ENCODE results near the gene OTOR.

The OTOR gene

GRCh38 chr20:16740365-16741072 is 7.6 kb upstream of the OTOR start:
- no peak overlapping the region for H3K9ac ChIP-seq (ENCODE audit: low read length)
- H3K4me2 ChIP-seq (ENCODE audit: low read length), result no peak overlapping the region
- H3K27me3 ChIP-seq (ENCODE audit: insufficient read depth, low read length, poor library complexity), result no peaks in the 10 kb centered on the region
- no peak overlapping the region for H3K4me3 ChIP-seq (ENCODE audit: low read length)
- no peak overlapping the region for H2BK15ac ChIP-seq (replicated peaks; ENCODE audit: low read depth)
- no peak overlapping the region for H3K27ac ChIP-seq (ENCODE audit: low read depth, low read length)
- no peak overlapping the region for H3K4ac ChIP-seq (ENCODE audit: low read depth, low read length)
- peaks cover 2% of the 10 kb centered on the region for H3K79me1 ChIP-seq (ENCODE audit: low read length)
- peaks cover under 1% of the 10 kb centered on the region for H3K79me2 ChIP-seq (ENCODE audit: control insufficient read depth, insufficient read depth, low read length)
- H2BK5ac ChIP-seq (ENCODE audit: low read length), result no peak overlapping the region
- DNase-seq, result no peak
- H4K8ac ChIP-seq (ENCODE audit: low read depth, low read length), result no peak overlapping the region
- no peak overlapping the region for H3K23ac ChIP-seq (ENCODE audit: low read length)
- no peak overlapping the region for H2BK120ac ChIP-seq (ENCODE audit: low read depth, low read length)
- no peak overlapping the region for H3K18ac ChIP-seq (ENCODE audit: low read length)
- H4K5ac ChIP-seq (ENCODE audit: low read length), result no peak overlapping the region
- no peaks in the 10 kb centered on the region for H3K36me3 ChIP-seq (ENCODE audit: control insufficient read depth, insufficient read depth, low read length)
- no peaks in the 10 kb centered on the region for H3K4me1 ChIP-seq (ENCODE audit: control insufficient read depth, low read depth, low read length)
- H2AK5ac ChIP-seq (ENCODE audit: low read length), result no peak overlapping the region
- no peak overlapping the region for H3K56ac ChIP-seq (ENCODE audit: low read length)
- WGBS (ENCODE audit: extremely low coverage, insufficient coverage, low lambda C conversion rate), result no CpG with 5 or more reads among the region's 6 CpGs

- no peak overlapping the region for H3K27ac ChIP-seq (ENCODE audit: low read depth, low read length)
- H2AK5ac ChIP-seq (ENCODE audit: low read length), result no peak overlapping the region
- no peak overlapping the region for H3K4me2 ChIP-seq (ENCODE audit: low read length)
- no peaks in the 10 kb centered on the region for H3K36me3 ChIP-seq (ENCODE audit: control insufficient read depth, insufficient read depth, low read length)
- DNase-seq, result no peak
- H3K79me2 ChIP-seq (ENCODE audit: control insufficient read depth, insufficient read depth, low read length), result no peaks in the 10 kb centered on the region
- no peak overlapping the region for H2BK5ac ChIP-seq (ENCODE audit: low read length)
- no peak overlapping the region for H2BK15ac ChIP-seq (replicated peaks; ENCODE audit: low read depth)
- H4K8ac ChIP-seq (ENCODE audit: low read depth, low read length), result no peak overlapping the region
- H3K18ac ChIP-seq (ENCODE audit: low read length), result no peak overlapping the region
- no peaks in the 10 kb centered on the region for H3K27me3 ChIP-seq (ENCODE audit: insufficient read depth, low read length, poor library complexity)
- H3K56ac ChIP-seq (ENCODE audit: low read length), result no peak overlapping the region
- no peaks in the 10 kb centered on the region for H3K4me1 ChIP-seq (ENCODE audit: control insufficient read depth, low read depth, low read length)
- no peak overlapping the region for H3K9ac ChIP-seq (ENCODE audit: low read length)
- no peak overlapping the region for H3K4ac ChIP-seq (ENCODE audit: low read depth, low read length)
- no peaks in the 10 kb centered on the region for H3K79me1 ChIP-seq (ENCODE audit: low read length)
- no peak overlapping the region for H3K4me3 ChIP-seq (ENCODE audit: low read length)
- H3K23ac ChIP-seq (ENCODE audit: low read length), result no peak overlapping the region
- no CpG with 5 or more reads among the region's 3 CpGs for WGBS (ENCODE audit: extremely low coverage, insufficient coverage, low lambda C conversion rate)
- H2BK120ac ChIP-seq (ENCODE audit: low read depth, low read length), result no peak overlapping the region
- H4K5ac ChIP-seq (ENCODE audit: low read length), result no peak overlapping the region
Measured at GRCh38 chr20:16744178-16744807, 3.9 kb upstream of the OTOR start.

- H3K4me3 ChIP-seq (ENCODE audit: low read length), result no peak overlapping the region
- no peak overlapping the region for H3K27ac ChIP-seq (ENCODE audit: low read depth, low read length)
- no peaks in the 10 kb centered on the region for H3K79me2 ChIP-seq (ENCODE audit: control insufficient read depth, insufficient read depth, low read length)
- WGBS (ENCODE audit: extremely low coverage, insufficient coverage, low lambda C conversion rate), result no CpG with 5 or more reads among the region's 5 CpGs
- DNase-seq, result no peak
- H3K9ac ChIP-seq (ENCODE audit: low read length), result no peak overlapping the region
- H3K36me3 ChIP-seq (ENCODE audit: control insufficient read depth, insufficient read depth, low read length), result no peaks in the 10 kb centered on the region
- H2AK5ac ChIP-seq (ENCODE audit: low read length), result no peak overlapping the region
- H3K27me3 ChIP-seq (ENCODE audit: insufficient read depth, low read length, poor library complexity), result no peaks in the 10 kb centered on the region
- no peak overlapping the region for H3K56ac ChIP-seq (ENCODE audit: low read length)
- no peak overlapping the region for H4K5ac ChIP-seq (ENCODE audit: low read length)
- no peak overlapping the region for H3K4ac ChIP-seq (ENCODE audit: low read depth, low read length)
- no peak overlapping the region for H3K23ac ChIP-seq (ENCODE audit: low read length)
- no peak overlapping the region for H4K8ac ChIP-seq (ENCODE audit: low read depth, low read length)
- no peaks in the 10 kb centered on the region for H3K4me1 ChIP-seq (ENCODE audit: control insufficient read depth, low read depth, low read length)
- H3K18ac ChIP-seq (ENCODE audit: low read length), result no peak overlapping the region
- H2BK120ac ChIP-seq (ENCODE audit: low read depth, low read length), result no peak overlapping the region
- no peak overlapping the region for H2BK5ac ChIP-seq (ENCODE audit: low read length)
- no peak overlapping the region for H3K4me2 ChIP-seq (ENCODE audit: low read length)
- H3K79me1 ChIP-seq (ENCODE audit: low read length), result no peaks in the 10 kb centered on the region
- no peak overlapping the region for H2BK15ac ChIP-seq (replicated peaks; ENCODE audit: low read depth)
Measured at GRCh38 chr20:16745204-16745603, 3.0 kb upstream of the OTOR start.

GRCh38 chr20:16747291-16747811 is 807 bp upstream of the OTOR start:
- Histone ChIP-seq H3K56ac (ENCODE audit: low read length) (no peak overlapping the region), H4K8ac (ENCODE audit: low read depth, low read length) (no peak overlapping the region), H2BK120ac (ENCODE audit: low read depth, low read length) (no peak overlapping the region), H2BK5ac (ENCODE audit: low read length) (no peak overlapping the region), H3K36me3 (ENCODE audit: control insufficient read depth, insufficient read depth, low read length) (no peaks in the 10 kb centered on the region), H3K4ac (ENCODE audit: low read depth, low read length) (no peak overlapping the region), H3K4me2 (ENCODE audit: low read length) (no peak overlapping the region), H3K79me2 (ENCODE audit: control insufficient read depth, insufficient read depth, low read length) (no peaks in the 10 kb centered on the region), H2AK5ac (ENCODE audit: low read length) (no peak overlapping the region), H3K27me3 (ENCODE audit: insufficient read depth, low read length, poor library complexity) (no peaks in the 10 kb centered on the region), H3K27ac (ENCODE audit: low read depth, low read length) (no peak overlapping the region), H3K9ac (ENCODE audit: low read length) (no peak overlapping the region), H3K18ac (ENCODE audit: low read length) (no peak overlapping the region), H3K4me3 (ENCODE audit: low read length) (no peak overlapping the region), H2BK15ac (replicated peaks; ENCODE audit: low read depth) (no peak overlapping the region), H3K23ac (ENCODE audit: low read length) (no peak overlapping the region), H4K5ac (ENCODE audit: low read length) (no peak overlapping the region), H3K79me1 (ENCODE audit: low read length) (no peaks in the 10 kb centered on the region), H3K4me1 (ENCODE audit: control insufficient read depth, low read depth, low read length) (no peaks in the 10 kb centered on the region)
- peak; percentile 34 for DNase-seq
- WGBS (ENCODE audit: extremely low coverage, insufficient coverage, low lambda C conversion rate), result no CpG with 5 or more reads among the region's 3 CpGs

- H3K27me3 ChIP-seq (ENCODE audit: insufficient read depth, low read length, poor library complexity), result no peaks in the 10 kb centered on the region
- no peak overlapping the region for H3K4me2 ChIP-seq (ENCODE audit: low read length)
- no peak overlapping the region for H2AK5ac ChIP-seq (ENCODE audit: low read length)
- WGBS (ENCODE audit: extremely low coverage, insufficient coverage, low lambda C conversion rate), result no CpG with 5 or more reads among the region's 11 CpGs
- H3K18ac ChIP-seq (ENCODE audit: low read length), result no peak overlapping the region
- no peak overlapping the region for H3K9ac ChIP-seq (ENCODE audit: low read length)
- no peak overlapping the region for H3K23ac ChIP-seq (ENCODE audit: low read length)
- no peaks in the 10 kb centered on the region for H3K79me1 ChIP-seq (ENCODE audit: low read length)
- H3K4me1 ChIP-seq (ENCODE audit: control insufficient read depth, low read depth, low read length), result no peaks in the 10 kb centered on the region
- H4K5ac ChIP-seq (ENCODE audit: low read length), result no peak overlapping the region
- H2BK120ac ChIP-seq (ENCODE audit: low read depth, low read length), result no peak overlapping the region
- H3K36me3 ChIP-seq (ENCODE audit: control insufficient read depth, insufficient read depth, low read length), result no peaks in the 10 kb centered on the region
- no peak overlapping the region for H3K27ac ChIP-seq (ENCODE audit: low read depth, low read length)
- H4K8ac ChIP-seq (ENCODE audit: low read depth, low read length), result no peak overlapping the region
- H2BK15ac ChIP-seq (replicated peaks; ENCODE audit: low read depth), result no peak overlapping the region
- H3K4me3 ChIP-seq (ENCODE audit: low read length), result no peak overlapping the region
- DNase-seq, result peak; percentile 49
- H3K56ac ChIP-seq (ENCODE audit: low read length), result no peak overlapping the region
- H3K4ac ChIP-seq (ENCODE audit: low read depth, low read length), result no peak overlapping the region
- H2BK5ac ChIP-seq (ENCODE audit: low read length), result no peak overlapping the region
- H3K79me2 ChIP-seq (ENCODE audit: control insufficient read depth, insufficient read depth, low read length), result no peaks in the 10 kb centered on the region
Measured at GRCh38 chr20:16749573-16749972, 1.4 kb downstream of the OTOR start.

Measured in mesendoderm (in vitro differentiated cells).